Osteoblast (primary cell): ENCODE measurements around the gene LEP. TPM values are rescaled to one million over a fixed set of nuclear protein-coding genes. Genes with fewer than 3 reads are reported as not detected.
"Not testable (repeated sequence)": the region's sequence is repeated elsewhere in the genome, so short reads cannot be mapped to it uniquely, and the experiment has no call there.

Source experiments
- DNase-seq: peaks from one replicate; pipeline ENCODE4 v3.0.0; 2011; ENCODE audit warnings: low spot score, mixed read lengths; ENCODE audit not compliant: insufficient read length; ENCODE audit errors: missing footprints
- H2AFZ ChIP-seq: 2 replicates; pipeline ENCODE4 v1.6.0; 2011; ENCODE audit warnings: mild to moderate bottlenecking, low read length
- H3K27ac ChIP-seq: 2 replicates; pipeline ENCODE4 v1.5.1; 2011; ENCODE audit warnings: mild to moderate bottlenecking, low read depth, low read length, moderate library complexity
- H3K27me3 ChIP-seq: 2 replicates; pipeline ENCODE4 v1.6.0; 2012; ENCODE audit warnings: mild to moderate bottlenecking, control low read depth, inconsistent platforms, low read length, moderate library complexity; ENCODE audit not compliant: insufficient read depth
- H3K36me3 ChIP-seq: 2 replicates; pipeline ENCODE4 v1.5.1; 2011; ENCODE audit warnings: mild to moderate bottlenecking, low read length, control low read depth, moderate library complexity; ENCODE audit not compliant: insufficient read depth
- H3K4me1 ChIP-seq: 2 replicates; pipeline ENCODE4 v1.5.1; 2011; ENCODE audit warnings: mild to moderate bottlenecking, low read length, control low read depth, moderate library complexity; ENCODE audit not compliant: insufficient read depth
- H3K4me2 ChIP-seq: 2 replicates; pipeline ENCODE4 v1.6.0; 2011; ENCODE audit warnings: mild to moderate bottlenecking, low read length; ENCODE audit not compliant: insufficient read depth
- H3K4me3 ChIP-seq: fragments of 200-600 bp; sonication (generic); 3 replicates; pipeline ENCODE4 v1.5.1; 2012; ENCODE audit warnings: mild to moderate bottlenecking, low read length, inconsistent platforms; ENCODE audit not compliant: insufficient read depth
- H3K79me2 ChIP-seq: 2 replicates; pipeline ENCODE4 v1.6.0; 2012; ENCODE audit warnings: mild to moderate bottlenecking, low read length, control low read depth, inconsistent platforms; ENCODE audit not compliant: insufficient read depth
- H3K9me3 ChIP-seq: 2 replicates; pipeline ENCODE4 v1.5.1; 2011; ENCODE audit warnings: low read depth, low read length, control low read depth
- H4K20me1 ChIP-seq: 2 replicates; pipeline ENCODE4 v1.6.0; 2012; ENCODE audit warnings: mild to moderate bottlenecking, low read length, control low read depth; ENCODE audit not compliant: insufficient read depth
- total RNA-seq: library from RNA; depleted of rRNA; stranded (reverse); fragments of >200 nt; gene quantifications from 2 replicates; pipeline ENCODE4 v1.2.3, GENCODE V29; 2012
- TF ChIP-seq, protein P1 (sequence below): IDR thresholded peaks from 2 replicates; pipeline ENCODE4 v1.5.1; 2011; ENCODE audit warnings: mild to moderate bottlenecking, low read depth, low read length, moderate library complexity; ENCODE audit errors: extremely low read depth

LEP gene
- total RNA-seq, 1 donor: 0.36 TPM

DNA sequence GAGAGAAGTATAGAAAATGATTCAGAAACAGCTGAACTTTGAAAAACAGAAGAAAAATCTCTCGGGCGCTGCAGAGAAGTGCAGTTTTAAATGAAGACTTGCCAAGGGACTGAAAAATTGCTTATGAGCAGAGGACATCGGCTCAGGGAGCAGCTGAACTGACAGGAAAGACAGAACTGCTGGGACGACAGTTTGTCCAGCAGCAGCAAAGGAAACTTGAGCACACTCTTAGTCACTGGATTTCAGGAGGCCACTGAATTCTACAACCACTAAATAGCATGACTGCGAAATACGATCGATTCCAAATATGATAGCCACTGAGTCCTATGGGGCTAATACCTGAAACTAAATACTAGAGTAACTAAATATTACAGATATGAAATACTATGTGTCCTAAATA is 43.0 kb downstream of the LEP start:
- no peaks in the 10 kb centered on the region for H3K27me3 ChIP-seq
- no peak overlapping the region for H2AFZ ChIP-seq
- H3K79me2 ChIP-seq: no peaks in the 10 kb centered on the region
- H3K4me1 ChIP-seq: no peaks in the 10 kb centered on the region
- H3K4me2 ChIP-seq: no peak overlapping the region
- no peak overlapping the region for H3K4me3 ChIP-seq
- no peaks in the 10 kb centered on the region for H3K36me3 ChIP-seq
- no peaks in the 10 kb centered on the region for H3K9me3 ChIP-seq
- TF ChIP-seq, protein P1, sequence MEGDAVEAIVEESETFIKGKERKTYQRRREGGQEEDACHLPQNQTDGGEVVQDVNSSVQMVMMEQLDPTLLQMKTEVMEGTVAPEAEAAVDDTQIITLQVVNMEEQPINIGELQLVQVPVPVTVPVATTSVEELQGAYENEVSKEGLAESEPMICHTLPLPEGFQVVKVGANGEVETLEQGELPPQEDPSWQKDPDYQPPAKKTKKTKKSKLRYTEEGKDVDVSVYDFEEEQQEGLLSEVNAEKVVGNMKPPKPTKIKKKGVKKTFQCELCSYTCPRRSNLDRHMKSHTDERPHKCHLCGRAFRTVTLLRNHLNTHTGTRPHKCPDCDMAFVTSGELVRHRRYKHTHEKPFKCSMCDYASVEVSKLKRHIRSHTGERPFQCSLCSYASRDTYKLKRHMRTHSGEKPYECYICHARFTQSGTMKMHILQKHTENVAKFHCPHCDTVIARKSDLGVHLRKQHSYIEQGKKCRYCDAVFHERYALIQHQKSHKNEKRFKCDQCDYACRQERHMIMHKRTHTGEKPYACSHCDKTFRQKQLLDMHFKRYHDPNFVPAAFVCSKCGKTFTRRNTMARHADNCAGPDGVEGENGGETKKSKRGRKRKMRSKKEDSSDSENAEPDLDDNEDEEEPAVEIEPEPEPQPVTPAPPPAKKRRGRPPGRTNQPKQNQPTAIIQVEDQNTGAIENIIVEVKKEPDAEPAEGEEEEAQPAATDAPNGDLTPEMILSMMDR: no peak
- DNase-seq: no peak
- H4K20me1 ChIP-seq: no peaks in the 10 kb centered on the region
- no peak overlapping the region for H3K27ac ChIP-seq

DNA sequence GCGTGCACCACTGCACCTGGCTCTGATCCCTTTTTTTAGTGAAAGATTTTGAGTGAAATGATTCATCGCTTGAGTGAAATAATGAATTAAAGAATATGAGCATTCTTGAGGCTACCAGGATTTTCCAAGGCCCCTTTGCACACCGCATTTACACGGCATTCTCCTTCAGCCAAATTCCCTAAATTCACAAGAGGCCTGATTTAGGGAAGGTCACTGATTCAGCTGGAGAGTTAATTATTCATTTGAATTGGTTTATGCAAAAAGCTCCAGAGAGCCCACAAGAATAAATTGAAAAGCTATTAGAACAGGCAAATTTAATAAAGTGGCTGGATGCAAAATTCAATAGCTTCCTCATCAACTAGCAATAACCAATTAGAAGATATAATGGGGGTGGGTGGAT is 46.5 kb downstream of the LEP start:
- TF ChIP-seq, protein P1: no peak

DNA sequence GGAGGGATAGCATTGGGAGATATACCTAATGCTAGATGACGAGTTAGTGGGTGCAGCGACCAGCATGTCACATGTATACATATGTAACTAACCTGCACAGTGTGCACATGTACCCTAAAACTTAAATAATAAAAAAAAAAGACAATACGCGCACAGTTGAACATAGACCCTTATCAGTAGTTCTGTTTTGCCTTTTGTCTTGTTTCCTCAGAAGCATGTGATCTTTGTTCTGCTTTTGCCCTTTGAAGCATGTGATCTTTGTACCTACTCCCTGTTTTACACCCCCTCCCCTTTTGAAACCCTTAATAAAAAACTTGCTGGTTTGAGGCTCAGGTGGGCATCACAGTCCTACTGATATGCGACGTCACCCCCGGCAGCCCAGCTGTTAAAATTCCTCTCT is 56.9 kb downstream of the LEP start:
- not testable (repeated sequence) for H3K4me2 ChIP-seq, H3K9me3 ChIP-seq, H3K36me3 ChIP-seq, H4K20me1 ChIP-seq, H3K79me2 ChIP-seq, DNase-seq, H3K27me3 ChIP-seq, H3K4me1 ChIP-seq, H3K27ac ChIP-seq, H2AFZ ChIP-seq, H3K4me3 ChIP-seq

More for the DNA sequence above, 46.5 kb downstream of the LEP start:
- Histone ChIP-seq H3K4me3 (no peak overlapping the region), H4K20me1 (no peaks in the 10 kb centered on the region), H3K36me3 (no peaks in the 10 kb centered on the region), H2AFZ (no peak overlapping the region), H3K27me3 (no peaks in the 10 kb centered on the region), H3K27ac (no peak overlapping the region), H3K4me1 (no peaks in the 10 kb centered on the region), H3K4me2 (no peak overlapping the region), H3K79me2 (no peaks in the 10 kb centered on the region), H3K9me3 (no peaks in the 10 kb centered on the region)
- DNase-seq: no peak

DNA sequence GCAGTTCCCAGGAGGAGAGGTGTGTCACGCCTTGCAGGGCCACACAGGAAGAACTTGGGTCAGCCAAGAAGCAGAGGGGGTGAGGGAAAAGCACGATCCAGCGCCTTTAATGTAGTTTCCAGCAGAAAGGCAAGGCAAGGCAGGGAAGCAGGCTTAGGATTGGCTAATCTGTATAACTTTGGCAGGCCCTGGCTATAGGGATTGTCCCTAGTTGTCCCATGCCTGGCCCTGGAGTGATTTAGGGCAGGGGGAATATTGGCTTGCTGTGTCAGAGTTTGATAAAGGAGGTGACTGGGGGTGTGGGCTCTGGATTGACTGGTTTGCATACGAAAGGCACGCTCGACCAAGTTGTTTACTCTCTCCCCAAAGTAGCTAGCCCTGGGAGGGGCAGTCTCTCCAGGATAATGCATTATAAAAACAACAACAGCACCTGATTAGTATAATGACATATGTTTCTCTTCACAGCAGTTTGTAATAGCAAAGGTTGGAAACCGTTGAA is 58.1 kb downstream of the LEP start:
- TF ChIP-seq, protein P1: no peak
- Histone ChIP-seq H3K79me2 (no peaks in the 10 kb centered on the region), H2AFZ (no peak overlapping the region), H3K36me3 (no peaks in the 10 kb centered on the region), H3K27me3 (no peaks in the 10 kb centered on the region), H3K9me3 (no peaks in the 10 kb centered on the region), H3K4me2 (no peak overlapping the region), H4K20me1 (no peaks in the 10 kb centered on the region), H3K27ac (no peak overlapping the region), H3K4me3 (no peak overlapping the region), H3K4me1 (peaks cover 6% of the 10 kb centered on the region)
- DNase-seq: no peak
